GM18873 (cell line): ENCODE measurements around the gene SMPX.

Source experiments
- ATAC-seq: cut with Tn5 transposase; IDR thresholded peaks from one replicate; pipeline ENCODE4 v1.9.1; 2021; ENCODE audit warnings: mild to moderate bottlenecking, moderate library complexity, moderate number of reproducible peaks; ENCODE audit not compliant: unreplicated experiment, low FRiP score

SMPX gene

DNA sequence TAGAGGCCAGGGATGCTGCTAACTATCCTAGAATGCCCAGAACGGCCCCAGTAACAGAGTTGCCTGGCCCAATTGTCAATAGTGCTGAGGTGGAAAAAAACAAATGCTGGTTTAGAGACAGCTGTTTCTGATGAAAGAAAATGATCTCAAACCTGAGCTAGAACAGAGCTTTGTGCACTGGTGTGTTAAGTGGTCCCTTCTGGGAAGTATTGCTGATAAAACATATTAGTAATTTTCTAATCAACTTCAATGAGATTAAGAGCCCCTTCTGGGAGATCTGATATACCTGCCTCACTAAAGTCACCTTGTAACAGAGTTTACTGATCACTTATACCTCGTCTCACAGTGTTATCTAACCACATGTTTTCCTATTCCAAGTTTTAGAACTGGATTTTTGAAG is 42.1 kb downstream of the SMPX start:
- ATAC-seq: no peak

- ATAC-seq: no peak
These were observed 42.6 kb downstream of the SMPX start for GRCh38 chrX:21715337-21715736.

GRCh38 chrX:21711848-21712197 is 46.1 kb downstream of the SMPX start:
- ATAC-seq: no peak

DNA sequence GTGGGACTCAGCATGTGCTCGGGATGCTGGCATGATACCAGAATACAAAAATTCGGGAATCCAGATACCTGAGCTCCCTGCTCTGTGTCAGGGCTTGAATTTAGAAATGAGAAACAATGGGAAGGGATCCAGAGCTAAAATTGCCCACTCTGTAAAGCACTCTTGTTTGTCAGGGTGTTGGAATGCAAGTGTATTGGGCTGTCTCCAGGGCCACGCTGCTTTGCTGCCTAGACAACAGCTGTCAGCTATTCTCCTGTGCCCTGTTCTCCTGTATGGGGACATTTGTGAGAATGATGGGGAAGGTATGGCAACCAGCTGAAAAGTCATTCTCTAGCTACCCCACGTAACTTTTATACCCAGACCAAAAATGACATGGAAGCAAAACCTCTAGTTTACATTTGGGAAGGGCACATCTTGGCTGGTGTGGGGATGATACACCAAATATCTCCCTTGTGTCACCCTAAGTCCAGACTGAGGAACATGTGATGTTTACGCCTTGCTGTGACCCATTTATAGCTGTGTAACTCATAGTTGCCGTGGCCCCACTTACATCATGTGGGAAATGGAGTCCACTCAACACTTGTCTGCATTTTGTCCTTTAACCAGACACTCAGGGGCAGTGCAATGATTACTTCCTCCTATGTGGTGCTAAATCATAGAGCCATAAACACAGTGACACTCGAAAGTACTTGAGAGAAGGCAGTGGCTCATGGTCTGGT is 46.6 kb downstream of the SMPX start:
- ATAC-seq: no peak

DNA sequence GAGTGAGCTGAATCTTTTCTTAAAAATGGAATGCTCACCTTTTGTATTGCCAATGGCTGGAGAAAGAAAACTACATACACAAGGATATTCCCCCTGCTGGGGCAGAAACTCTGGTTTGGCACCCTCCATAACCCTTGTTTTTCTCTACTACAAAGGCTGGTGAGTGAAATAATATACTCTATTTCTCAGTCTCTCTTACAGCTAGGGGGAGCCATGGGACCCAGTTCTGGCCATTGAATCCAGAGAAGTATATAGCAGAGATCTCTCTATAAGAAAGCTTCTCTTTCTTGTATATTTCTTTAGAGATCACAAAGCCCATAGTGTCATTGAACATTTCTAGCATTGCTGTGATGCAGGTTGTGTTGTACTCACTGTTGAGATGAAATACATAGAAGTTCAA is 49.8 kb downstream of the SMPX start:
- no peak for ATAC-seq

DNA sequence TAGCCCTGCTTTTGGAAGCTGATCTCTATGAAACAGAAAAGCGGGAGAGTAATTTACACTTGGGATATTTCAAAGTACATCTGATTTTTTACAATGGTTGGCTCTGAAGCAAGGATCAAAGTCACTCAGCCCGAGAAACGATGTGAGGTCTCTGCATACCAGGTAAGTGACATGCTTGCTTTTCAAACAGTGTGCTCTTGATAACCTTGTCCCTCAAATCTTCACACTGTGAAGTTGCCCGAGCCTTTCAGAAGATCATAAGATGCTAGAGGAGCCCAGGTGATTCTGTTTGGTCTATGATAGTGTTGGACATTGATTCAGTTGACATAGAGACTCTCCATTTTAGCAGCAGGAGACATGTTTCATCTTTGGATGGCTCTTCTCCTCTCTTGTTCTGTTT is 52.7 kb downstream of the SMPX start:
- no peak for ATAC-seq

DNA sequence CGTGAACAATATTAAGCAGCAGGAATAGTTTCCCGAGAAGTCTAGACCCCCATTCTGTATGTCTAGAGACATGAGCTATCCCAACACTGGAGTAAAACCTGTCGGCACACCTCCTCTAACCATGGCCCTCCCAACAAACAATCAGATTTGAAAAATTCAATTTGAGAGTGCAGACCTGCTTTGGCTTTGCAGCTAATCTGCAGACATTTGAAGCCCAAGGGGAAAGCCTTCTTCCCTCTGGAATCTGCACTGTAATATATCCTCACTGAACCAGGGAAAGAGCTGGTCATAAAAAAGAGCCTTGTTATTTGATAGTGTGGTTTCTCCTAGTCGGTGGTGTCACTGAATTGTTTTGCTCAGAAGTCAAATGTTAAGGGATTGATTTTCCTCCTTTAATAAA is 55.2 kb downstream of the SMPX start:
- ATAC-seq: no peak

DNA sequence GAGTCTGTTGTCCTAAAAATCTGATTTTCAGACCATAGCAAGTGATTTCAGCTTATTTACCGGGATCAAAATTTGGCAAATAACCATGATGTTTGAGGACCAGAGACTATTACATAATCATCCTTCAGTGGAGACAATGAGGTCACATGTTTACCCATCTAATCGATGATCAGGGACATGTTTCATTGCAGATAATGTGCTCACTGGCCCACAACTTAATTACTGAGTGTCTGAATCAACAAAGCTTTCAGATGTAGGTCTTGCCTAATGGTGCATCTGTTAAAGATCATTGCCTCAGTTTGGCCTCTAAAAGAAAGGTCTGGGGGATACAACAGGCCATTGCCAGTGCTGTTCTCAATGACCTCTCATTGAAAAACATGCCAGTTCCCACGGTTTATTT is 56.9 kb downstream of the SMPX start:
- ATAC-seq: no peak

GRCh38 chrX:21700275-21700674 is 57.6 kb downstream of the SMPX start:
- ATAC-seq: no peak

DNA sequence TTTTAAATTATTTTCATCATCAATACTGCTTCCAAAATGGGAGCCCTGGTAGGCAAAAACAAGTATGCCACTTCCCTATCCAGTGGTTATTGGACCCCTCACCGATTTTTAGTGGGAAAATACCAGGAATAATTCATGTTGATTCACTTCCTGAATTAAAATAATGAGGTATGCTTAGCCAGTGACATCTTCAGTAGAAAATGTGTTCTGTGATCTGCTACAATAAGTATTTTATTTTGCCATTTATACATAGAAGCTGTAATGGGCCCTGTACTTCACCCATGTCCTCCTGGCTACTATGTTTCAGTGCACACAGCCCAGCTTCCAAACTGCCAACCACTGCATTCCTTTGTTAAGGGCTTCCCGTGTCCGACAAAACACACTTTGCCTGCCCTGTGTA is 58.8 kb downstream of the SMPX start:
- no peak for ATAC-seq

DNA sequence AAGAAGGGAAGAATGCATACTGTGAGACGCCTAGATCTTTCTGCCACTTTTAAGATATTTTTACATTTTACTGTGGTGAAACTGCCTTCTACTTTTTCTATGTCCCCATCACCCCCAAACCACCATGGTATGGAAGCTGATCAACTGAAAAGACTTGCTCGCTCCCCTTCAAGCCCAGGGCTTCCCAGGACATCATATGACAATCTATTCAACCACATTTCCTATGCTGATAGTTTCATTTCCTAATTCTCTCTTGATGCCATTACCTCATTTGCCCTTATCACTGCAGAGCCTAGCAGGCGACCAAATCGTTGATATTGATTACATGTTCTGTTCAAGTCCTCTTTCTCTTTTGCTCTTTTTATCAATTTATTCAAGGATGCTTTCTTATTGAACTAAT is 59.6 kb downstream of the SMPX start:
- no peak for ATAC-seq

GRCh38 chrX:21691512-21692018 is 66.4 kb downstream of the SMPX start:
- ATAC-seq: no peak

DNA sequence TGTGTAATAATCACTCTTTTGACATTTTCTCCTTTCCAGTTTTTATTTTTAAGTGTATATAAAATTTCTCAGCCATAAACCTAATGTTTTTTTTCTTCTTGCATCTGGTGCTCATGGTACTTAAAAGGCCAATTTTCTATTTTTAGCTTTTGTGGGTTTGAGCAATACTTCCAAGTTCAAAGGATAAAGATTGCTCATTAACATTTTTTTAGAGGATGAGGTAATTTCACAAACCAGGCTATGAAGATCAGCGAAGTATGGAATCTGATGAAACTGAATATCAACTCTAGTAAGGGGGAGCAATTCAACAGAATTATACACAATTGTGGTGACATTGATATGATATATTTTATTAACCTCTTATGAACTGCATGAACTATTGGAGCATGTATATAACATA is 74.0 kb downstream of the SMPX start:
- ATAC-seq: no peak

DNA sequence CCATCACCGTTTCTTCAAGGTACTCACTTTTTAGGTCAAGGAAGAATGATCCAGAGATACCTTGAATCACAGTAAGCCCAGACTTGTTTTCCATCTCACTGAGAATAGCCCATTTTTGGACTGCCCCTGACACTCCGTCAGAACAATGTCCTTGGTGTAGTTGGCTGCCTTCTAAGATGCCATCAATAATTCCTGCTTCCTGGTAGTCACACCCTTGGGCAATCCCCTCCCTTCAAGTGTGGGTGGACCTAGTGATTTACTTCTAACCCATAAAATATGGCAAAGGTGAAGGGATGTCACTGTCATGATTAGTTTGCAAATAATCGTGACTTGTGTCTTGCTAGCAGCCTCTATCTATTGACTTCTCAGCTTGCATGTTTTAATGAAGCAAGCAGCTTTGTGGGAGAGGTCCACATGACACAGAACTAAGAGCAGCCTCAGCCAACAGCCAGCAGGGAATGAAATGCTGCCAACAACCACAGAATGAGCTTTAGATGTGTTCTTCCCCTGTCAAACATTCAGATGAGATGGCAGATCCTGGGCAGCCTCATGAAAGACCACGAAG is 79.8 kb downstream of the SMPX start:
- ATAC-seq: no peak

DNA sequence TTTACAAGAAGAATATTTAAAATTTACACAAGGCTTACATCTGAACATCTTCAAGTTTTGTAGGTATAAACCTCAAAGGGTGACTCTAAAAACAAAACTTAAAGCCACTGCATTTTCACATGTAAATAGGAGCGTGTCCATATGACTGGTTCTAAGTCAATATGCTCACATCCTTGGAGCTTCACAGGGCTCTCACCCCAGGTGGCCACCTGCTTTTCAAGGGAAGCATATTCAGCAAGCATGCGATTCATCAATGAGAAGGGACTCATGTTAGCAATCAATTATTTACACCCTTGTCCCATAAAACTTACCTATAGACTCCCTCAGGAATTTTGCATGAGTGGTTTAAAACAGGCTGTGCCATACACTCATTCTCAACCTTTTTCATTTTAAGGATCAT is 82.0 kb downstream of the SMPX start:
- no peak for ATAC-seq

- ATAC-seq: no peak
These were observed 83.3 kb downstream of the SMPX start for GRCh38 chrX:21674430-21675186.

- no peak for ATAC-seq
These were observed 91.2 kb downstream of the SMPX start for GRCh38 chrX:21666679-21667078.

GRCh38 chrX:21666252-21666651 is 91.7 kb downstream of the SMPX start:
- no peak for ATAC-seq

GRCh38 chrX:21662761-21663160 is 95.2 kb downstream of the SMPX start:
- ATAC-seq: no peak

GRCh38 chrX:21661316-21661715 is 96.6 kb downstream of the SMPX start:
- ATAC-seq: no peak

DNA sequence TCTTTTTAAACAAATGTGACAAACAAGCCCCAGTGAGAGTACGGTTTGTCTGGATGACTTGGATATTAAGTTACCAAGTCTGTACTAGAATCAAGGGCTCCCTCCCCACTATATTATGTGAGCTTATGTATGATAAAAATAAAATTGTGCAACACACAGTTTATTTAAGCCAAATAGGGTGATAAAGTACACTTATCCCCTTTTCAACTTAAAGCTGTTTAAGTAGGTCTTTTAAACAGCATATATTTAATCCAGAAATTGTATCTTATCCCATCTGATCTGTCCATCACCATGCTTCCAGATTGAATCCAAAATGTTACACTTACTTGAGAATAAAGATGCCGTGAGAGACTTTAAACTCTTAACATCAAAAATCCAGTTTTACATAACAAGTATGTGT is 97.8 kb downstream of the SMPX start:
- ATAC-seq: no peak

GRCh38 chrX:21659320-21659719 is 98.6 kb downstream of the SMPX start:
- ATAC-seq: no peak
